HTR-8/SVneo (cell line): ENCODE data around the gene GAL3ST2.

Experiments used
- DNase-seq: peaks from one replicate; pipeline ENCODE4 v3.0.0; 2011; ENCODE audit warnings: low spot score, mixed read lengths; ENCODE audit not compliant: insufficient read length
- FAIRE-seq: peaks from 2 replicates; lab custom pipeline; 2011; peaks lifted over from hg19 to GRCh38; lab: Jason Lieb, UNC

The GAL3ST2 gene

DNA sequence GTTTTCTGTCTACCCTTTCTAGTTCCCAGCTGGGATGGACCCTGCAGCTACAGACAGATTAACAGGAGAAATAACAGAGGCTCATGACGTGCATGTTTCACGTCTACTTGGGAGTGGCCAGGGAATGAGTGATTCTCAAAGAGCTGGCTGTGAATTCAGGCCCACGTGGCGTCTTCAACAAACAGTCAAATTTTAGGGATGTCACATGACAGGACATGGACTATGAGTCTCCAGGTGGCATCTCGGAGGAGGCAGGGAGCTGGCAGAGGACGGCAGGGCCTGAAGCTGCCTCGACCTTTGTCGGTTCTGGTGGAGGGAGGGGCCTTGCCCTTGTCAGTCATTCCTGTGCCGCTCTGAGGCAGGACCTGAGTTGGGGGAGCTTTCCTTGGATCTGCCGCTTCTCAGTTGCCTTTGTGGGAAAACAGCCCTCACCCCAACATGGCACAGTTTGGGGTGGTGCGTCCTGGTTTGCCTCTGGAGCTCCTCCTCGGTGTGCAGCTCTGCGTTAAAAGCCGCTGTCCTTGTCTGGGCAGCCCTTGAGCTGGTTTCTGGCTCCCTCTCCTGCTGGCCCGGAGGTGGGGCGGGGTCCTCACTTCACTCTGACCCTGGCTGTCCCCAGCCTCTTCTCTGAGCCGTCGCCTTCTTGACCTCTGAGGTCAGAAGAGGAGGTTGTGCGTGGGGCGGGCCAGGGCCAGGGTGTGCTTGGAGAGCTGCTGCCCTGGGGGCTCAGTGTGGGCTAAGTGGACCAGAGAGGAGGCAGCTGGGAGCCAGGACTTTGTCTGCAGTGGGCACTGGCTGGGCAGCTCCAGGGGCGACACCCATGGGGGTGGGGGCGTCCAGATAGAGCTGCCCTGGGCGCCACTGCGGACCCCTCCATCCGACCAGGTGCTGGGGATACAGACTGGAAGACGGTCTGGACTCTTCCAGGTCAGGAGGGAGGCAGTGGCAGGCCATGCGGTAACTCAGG, 12.1 kb upstream of the GAL3ST2 start:
- DNase-seq (no peak), FAIRE-seq (no peak)

DNA sequence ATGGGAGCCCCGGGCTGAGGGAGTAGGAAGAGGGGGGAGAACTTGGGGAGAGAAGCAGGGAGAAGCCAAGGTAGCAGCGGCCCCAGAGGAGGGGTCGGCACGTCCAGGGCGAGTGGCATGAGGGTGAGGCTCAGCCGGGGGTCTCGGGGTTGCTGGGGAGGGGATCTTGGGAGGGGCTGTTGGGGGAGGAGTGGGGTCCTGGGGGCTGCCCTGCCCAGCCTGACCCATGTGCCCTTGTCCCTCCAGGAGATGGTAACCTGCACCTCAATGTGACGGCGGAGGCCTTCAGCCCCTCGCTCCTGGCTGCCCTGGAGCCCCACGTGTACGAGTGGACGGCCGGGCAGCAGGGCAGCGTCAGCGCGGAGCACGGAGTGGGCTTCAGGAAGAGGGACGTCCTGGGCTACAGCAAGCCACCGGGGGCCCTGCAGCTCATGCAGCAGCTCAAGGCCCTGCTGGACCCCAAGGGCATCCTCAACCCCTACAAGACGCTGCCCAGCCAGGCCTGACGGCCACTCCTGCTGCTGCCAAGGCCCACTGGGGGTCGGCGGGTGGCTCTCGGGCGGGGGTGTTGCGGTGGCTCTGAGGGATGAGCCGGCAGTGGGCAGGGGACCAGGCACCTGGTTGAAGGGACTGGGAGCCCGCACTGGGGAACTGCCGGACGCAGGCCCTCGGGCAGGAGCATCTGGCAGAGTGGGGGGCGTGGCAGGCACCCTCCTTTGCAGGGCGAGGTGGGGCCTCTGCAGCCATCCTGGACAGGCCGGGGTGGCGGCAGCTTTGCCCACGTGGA, 9.0 kb upstream of the GAL3ST2 start:
- DNase-seq (no peak), FAIRE-seq (no peak)

DNA sequence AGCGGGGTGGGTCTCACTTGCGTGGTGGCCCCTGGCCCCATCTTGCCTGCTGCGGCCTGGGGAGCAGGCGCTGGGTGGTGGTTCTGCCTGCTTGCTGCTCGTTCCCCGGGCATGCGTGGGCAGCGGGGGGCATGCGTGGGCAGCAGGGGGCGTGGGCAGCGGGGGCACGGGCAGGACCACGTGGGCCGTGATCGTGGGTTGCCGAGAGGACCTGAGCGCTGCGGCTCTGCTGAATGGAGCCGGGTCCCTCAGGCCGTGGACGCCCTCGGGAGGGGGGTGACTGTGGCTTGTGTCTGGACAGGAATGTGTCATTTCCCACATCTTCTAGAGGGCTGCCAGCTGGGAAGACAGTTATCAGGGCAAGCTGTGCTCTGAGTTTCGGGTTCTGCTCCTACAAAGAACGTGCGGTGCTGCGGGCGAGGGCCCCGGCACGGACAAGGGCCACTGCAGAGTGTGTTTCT, 8.3 kb upstream of the GAL3ST2 start:
- FAIRE-seq: no peak

DNA sequence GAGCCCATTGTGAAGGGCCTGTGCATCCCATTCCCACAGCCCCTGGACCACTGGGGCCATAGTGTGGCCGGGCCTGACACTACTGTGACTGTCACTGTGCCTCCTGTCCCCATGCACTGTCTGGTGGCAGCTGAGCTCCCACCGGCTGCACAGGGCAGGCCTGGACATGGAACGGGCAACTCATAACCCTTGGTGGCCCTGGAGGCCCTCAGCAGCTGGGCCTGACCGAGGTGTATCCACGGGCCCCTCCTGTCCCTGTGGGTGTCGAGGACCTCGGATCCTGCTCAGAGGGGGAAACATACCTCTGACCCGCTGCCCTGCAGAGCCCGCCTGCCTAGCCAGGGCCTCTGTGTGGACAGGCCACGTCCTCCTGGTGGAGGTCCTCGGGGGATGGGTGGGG, 7.8 kb upstream of the GAL3ST2 start:
- no peak for FAIRE-seq
- no peak for DNase-seq

More for the DNA sequence above, 8.3 kb upstream of the GAL3ST2 start:
- no peak for DNase-seq

DNA sequence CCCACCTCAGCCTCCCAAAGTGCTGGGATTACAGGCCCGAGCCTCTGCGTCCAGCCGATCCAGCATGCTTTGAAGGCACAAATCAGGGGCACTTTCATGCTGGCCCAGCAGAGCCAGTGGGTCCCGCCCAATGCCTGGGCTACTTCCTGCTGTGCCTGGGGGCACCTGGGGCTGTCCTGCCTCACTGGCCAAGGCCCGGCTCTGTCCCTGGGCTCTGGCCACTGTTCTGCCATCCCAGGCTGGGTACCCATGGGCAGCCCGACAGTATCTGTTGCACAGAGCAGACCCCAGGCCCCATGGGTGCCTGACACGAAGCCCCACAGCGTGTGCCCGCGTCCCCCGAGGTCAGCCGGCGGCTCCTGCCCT, 6.8 kb upstream of the GAL3ST2 start:
- FAIRE-seq: no peak

DNA sequence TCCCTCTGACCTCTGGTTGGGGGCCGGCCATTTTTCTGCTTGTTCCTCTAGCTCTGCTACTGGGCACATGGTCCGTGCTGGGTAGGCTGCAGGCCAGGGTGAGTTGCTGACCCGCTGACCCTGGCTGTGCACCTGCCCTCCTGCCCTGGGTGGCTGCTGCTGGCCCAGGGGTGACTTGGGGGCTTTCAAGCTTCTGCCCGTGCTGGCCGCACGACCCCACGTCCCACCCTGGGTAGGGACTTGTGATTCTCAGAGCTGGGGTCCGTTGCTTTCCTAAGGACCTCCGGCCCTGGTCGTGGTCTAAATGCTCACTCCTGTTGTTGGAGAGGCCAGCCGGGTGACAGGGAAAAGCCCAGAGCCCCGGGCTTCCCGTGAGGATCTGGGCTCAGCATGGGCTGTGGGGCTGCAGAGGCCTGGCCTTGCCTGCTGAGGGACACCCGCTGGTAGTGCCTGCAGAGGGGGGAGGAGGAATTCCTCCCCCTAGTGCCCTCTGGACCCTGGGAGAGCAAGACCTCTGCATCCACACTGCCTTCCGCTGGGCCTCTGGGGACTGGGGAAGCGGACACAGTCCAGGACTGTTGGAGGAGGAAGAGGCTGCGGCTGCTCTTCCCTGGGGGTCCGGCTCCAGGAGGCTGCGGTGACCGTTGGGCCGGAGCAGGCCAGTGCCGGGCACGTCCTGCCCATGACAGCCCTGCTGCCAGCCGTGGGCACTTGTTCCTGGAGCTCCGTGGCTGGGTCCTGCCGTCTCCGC, 6.3 kb upstream of the GAL3ST2 start:
- DNase-seq (no peak), FAIRE-seq (no peak)

More for the DNA sequence above, 6.8 kb upstream of the GAL3ST2 start:
- DNase-seq: no peak

DNA sequence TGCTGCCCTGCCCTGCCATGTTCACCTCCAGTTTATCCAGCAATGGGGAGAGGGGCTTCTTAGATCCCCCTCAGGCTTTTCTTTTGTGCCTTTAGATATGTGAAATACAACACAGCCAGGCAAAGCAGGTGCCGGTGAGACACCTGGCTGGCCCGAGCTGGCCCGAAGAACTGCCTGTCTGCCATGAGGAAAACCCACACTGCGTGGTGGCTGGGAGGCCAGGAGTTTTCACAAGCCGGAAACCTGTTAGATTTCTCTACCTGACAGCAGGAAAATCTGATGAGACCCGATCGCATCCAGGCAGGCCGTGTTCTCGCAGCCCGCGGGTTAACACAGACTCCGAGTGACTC, 5.7 kb upstream of the GAL3ST2 start:
- DNase-seq (no peak), FAIRE-seq (no peak)

DNA sequence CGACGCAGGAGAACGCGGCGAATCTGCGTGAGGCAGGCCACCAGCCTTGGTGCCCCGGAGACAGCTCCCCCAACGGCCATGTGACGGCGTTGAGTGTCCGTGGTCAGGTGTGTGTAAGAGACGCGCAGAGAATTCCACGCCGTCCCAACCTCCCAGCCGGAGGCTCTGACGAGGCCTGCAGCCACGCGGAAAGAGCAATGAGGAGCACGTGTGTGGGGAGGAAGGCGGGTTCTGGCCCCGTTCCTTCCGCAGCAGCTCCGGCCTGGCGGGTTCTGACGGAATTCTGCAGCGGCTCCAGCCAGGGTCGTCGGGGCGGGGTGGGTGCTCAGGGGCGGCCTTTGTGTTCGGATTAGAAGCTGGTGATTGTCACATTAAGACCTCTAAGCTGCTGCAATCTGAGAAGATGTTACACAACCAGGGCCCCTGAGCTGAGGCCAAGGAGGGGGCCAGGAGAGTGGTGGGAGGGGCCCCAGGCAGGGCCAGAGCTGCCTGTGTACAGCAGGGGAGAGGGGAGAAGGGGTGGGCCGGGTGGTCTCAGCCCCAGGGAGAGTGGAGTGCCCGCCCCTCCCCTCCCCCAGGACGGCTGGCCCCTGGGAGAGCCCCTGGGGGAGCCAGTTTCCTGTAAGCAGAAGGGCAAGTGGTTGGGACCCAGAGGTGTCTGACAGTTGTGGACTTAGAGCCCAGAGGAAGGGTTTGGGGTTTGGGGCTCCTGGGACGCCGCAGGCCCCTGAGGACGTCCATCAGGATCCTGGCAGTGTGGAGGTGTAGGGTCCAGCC, 5.1 kb upstream of the GAL3ST2 start:
- DNase-seq (peak; percentile 59), FAIRE-seq (no peak)

DNA sequence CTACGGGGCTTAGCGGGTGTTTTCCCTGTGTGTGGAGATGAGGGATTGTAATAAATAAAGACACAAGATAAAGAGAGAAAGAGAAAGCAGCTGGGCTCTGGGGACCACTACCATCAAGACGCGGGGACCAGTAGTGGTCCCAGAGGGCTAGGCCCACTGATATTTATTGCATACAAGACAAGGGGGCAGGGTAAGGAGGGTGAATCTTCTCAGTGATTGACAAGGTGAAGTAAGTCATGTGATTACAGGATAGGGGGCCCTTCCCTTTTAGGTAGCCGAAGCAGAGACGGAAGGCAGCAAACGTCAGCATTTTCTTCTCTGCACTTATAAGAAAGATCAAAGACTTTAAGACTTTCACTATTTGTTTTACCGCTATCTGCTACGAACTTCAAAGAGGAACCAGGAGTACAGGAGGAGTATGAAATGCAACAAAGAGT, 4.5 kb upstream of the GAL3ST2 start:
- FAIRE-seq (no peak), DNase-seq (no peak)

DNA sequence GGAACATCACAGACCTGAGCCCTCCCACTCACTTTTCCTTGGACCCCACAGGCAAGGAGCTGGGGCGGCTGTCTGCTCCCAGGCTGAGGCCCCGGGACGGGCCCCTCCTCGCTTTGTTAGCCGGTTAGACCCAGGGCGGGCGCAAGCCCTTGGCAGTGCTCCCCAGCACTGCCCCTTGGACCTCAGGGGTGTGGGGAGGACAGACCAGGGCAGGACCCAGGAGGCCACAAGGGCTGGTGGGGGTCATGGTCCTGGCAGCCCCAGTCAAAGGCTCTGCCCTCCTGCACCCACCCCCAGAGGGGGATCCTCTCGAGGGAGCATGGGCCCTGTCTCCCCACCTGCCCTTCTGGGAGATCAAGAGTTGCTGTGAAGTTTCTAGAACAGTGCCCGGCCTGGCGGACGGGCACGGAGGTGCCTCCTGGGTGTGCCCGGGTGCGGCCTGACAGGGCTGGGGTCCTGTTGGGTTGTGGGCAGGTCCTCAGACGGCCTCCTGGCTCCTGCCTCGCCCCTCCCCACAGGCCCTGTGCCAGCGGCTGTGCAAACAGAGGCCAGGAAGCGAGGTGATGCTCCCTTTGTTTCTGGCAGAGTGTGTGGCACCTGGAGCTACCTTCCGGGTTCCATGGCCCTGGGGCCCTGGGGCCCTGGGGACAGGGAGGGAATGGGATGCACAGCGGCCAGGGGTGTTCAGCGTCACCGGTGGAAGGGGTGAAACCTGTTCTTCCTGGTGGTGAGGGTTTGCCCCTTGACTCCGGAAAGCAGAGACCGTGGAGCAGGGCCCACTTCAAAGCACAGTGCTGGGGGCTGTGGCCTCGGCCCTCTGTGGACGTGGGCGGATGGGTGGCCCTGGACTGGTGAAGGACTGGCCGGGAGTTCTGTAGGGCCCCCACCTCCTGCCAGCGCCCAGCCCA, 2.9 kb upstream of the GAL3ST2 start:
- FAIRE-seq (no peak), DNase-seq (no peak)

DNA sequence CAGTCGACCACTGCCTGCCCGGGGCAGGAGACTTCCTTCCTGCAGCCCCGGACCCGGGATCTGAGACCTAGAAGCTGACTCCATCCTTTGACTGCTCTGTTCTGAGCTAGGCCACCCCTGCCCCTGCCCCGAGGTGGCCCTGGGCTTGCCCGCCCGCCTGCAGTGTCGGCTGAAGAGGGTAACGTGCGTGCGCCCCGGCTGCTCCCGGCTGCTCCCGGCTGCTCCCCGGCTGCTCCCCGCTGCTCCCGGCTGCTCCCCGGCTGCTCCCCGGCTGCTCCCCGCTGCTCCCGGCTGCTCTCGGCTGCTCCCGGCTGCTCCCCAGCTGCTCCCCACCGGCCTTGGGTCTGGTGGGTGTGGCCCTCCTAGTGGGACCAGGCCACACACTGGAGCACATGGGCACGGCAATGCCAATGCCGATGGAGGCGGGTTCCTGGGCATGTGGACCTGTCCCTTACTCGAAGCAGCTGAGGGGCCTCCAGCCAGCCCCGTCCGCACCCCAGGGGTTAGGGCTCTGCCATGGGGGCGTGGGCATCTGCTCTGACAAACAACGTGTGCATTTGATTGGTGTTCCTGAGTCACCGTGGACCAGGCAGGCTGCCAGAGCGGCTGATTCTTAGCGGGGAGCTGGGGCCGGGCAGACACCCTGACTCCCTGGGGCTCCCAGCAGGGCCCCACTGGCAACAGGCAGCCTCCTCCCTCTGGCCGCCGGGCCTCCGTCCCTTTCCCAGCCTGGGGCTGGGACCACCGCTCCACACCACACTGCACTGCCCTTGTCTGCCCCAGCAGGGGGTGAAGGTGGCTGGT, 2.0 kb upstream of the GAL3ST2 start:
- DNase-seq (no peak), FAIRE-seq (no peak)

DNA sequence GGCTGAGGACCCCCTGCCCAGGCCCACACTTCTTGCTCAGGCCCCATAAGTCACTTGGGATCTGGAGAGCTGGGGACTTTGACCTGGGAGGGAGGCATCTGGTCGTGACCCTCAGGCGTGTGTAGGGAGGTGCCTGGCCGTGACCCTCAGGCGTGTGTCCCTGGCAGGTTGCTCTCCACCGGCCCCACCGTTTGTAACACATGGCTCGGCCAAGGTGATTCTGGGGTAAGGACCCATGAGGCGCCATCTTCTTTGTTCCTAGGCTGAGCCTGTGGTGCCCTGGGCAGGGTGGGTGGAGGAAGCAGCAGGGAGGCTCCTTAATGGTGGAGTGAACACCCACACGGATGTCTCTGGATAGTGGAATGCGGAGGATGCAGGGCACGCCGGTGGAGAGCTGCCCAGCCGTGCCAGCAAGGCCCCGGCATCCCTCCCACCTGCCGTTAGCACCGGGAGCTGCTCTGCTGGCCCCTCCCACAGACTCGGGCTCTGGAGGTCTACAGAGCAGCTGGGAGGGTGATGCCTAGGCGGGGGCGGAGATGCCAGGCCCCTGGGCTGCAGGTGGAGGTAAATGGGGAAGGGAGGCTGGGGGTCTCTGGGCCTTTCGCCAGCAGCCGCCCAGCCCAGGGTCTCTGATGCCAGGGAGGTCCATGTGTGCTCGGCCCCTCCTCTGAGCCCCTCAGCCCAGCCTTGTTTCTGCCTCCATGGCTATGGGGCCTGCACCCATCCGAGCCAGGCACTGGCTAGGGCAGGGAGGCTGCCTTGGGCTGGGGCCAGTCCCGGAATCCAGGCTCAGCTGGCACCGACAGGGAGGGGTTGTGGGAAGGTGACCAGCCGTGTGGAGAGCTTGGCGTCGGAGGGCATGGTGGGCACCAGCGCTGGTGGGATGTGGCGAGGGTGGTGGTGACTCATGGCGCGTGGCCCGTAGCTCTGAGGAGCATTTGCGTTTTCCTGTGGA, 1.1 kb upstream of the GAL3ST2 start:
- FAIRE-seq (no peak), DNase-seq (no peak)

DNA sequence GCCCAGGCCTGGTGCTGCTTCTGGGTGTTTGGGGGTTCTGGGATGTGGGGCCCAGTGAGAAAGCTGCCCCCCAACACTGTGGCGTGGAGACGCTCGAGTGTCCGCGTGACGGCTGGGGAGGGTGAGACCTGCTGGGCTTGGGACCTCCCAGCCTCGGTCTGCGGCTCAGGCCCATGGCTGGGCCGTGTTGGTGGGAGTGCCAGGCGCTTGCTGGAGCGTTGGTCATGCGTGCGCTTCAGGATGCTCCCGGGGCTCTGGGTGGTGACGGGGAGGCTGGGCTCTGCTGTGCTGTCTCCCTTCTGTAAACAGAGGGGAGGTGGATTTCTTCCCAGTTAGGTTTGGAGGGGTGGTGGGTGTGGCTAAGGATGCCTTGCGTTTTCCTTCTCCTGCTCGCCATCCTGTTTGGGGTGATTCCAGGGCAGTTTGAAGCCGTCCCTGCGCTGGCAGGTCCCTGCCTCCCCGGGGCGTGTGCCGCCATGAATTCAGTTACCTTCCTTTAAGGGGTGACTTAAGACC, 606 bp downstream of the GAL3ST2 start:
- DNase-seq: no peak
- no peak for FAIRE-seq

DNA sequence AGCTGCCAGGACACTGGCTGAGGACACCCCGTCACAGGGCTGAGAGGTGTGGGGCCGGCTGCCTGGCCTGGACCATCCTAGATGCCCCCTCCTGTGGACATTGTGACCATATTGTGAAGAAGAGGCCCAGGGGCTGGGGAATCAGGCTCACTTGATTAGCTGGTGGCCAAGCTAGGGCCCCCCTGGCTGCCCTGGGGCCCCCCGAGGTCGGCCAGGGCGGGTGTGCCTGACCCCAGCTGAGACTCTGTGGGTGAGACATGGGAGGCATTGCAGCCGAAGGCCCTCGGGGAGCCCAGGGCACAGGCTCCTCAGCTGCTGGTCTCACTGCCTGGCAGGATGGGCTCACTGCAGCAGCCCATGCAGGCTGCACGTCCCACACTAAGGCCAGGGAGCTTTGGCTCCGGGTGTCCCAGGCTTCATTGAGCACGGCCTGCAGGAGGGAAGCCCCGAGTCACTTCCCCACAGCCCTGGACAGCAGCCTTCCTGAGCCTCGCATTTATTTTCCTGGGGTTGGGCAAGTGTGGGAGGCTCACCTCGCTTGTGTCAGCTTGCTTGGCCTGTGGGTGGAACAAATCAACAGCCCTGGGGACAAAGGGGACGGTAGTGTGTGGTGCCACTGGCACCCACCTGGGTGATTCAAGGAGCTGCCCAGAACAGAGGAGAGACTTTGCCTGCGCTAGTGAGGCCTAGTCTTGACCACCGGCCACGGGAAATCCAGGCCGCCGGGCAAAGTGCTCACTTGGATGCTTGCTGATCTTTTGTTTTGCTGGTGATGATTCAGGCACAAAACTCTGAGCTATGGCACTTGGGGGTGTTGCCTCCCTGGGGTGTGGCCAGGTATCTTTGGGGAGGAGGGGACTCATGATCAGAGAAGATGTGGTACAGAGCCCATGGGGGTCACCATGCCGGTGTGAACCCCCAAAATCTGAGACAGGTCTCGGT, 1.3 kb downstream of the GAL3ST2 start:
- no peak for DNase-seq
- FAIRE-seq: no peak

DNA sequence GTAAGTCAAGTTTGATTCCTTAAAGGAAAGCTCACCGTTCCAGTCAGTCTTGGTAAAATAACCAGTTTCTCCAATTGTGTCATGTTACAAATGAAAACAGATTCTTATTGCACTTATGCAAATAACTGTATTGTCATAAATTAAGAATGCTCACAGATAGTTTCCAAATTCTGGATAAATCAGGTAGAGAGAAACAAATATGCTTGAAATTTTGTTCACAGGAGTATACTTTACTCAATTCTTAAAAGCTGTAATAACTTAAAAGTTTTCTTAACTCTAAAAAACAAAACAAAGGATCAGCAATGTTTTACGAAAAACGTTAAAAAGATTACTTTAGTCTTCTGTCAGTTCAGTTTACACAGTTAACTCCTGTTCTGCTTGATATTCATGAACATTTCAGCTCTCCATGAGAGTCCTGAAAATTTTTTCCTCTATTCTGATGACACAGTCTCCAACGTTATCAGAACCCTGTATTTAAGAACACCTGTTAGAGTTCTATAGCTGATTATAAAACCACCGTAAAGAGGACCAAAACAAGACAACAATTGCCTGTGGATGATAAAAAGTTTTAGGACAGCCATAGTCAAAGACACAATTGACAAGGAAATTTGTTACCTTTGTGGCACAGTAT, 4.4 kb downstream of the GAL3ST2 start:
- DNase-seq: no peak
- FAIRE-seq: no peak
